Adipocyte (in vitro differentiated cells): Measurements from ENCODE around the gene CEP95.

Experiments
- DNase-seq: peaks from one replicate; pipeline ENCODE4 v3.0.0-alpha.2; 2015; ENCODE audit warnings: low read depth
- H3K27me3 ChIP-seq: replicated peaks from 2 replicates; pipeline ENCODE4 v1.7.0; 2013; ENCODE audit warnings: mild to moderate bottlenecking, low read length, moderate library complexity; ENCODE audit not compliant: control insufficient read depth, insufficient read depth
- H3K36me3 ChIP-seq: 2 replicates; pipeline ENCODE4 v1.7.0; 2013; ENCODE audit warnings: low read length, mild to moderate bottlenecking, moderate library complexity; ENCODE audit not compliant: control insufficient read depth, insufficient read depth, severe bottlenecking
- H3K4me1 ChIP-seq: 2 replicates; pipeline ENCODE4 v1.7.0; 2013; ENCODE audit warnings: mild to moderate bottlenecking, low read length, moderate library complexity; ENCODE audit not compliant: control insufficient read depth, insufficient read depth
- H3K4me3 ChIP-seq: 2 replicates; pipeline ENCODE4 v1.7.0; 2013; ENCODE audit warnings: mild to moderate bottlenecking, low read length, moderate library complexity
- H3K9ac ChIP-seq: 2 replicates; pipeline ENCODE4 v1.7.0; 2013; ENCODE audit warnings: mild to moderate bottlenecking, low read length, moderate library complexity
- H3K9me3 ChIP-seq: 2 replicates; pipeline ENCODE4 v1.7.0; 2013; ENCODE audit warnings: mild to moderate bottlenecking, low read length, moderate library complexity; ENCODE audit not compliant: control insufficient read depth

The CEP95 gene

DNA sequence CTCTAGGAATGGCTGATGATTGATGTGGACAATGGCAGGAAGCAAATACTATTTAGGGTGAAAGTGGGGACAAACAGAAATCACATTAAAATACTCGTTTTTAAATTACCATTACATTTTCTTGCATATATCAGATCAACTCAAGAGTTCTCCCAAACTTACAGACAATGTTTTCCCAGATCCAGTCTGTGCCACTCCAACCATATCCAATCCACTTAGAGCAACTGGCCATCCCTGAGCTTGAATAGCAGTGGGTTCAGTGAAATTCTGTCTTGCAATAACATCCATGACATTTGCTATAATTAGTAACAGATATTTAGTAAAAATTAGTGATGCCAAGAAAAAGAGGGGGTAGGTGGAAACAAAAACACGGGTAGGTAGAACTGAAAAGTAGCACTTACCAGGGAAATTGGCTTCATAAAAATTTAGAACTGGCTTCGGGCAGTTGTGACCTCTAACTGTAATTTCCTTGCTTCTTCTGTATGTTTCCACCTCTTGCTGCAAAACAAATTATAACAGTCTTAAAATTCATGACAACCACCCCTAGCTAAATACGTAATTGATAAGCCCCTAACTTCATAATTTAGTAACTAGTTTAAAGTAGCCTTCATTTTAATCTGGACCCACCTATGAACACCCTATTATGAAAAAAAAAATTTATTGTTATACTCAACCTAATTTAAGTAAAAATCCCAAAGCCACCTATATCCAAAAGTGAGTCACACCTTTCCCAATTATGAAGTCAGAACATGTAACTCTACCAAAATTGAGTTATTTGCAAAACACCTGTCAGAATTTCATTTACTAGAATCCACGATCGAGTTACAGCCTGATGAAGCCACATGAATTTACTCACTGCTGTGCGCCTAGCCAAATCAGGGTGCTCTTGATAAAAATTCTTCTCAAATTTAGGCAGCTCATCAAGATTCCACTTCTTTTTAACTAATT lies 2.7 kb upstream of the CEP95 start:
- Histone ChIP-seq H3K36me3 (peaks cover 61% of the 10 kb centered on the region), H3K4me1 (peaks cover 59% of the 10 kb centered on the region), H3K27me3 (no peaks in the 10 kb centered on the region), H3K4me3 (peak overlapping the region; percentile 93), H3K9me3 (no peaks in the 10 kb centered on the region), H3K9ac (peak overlapping the region; percentile 100)
- DNase-seq: peak; percentile 42

DNA sequence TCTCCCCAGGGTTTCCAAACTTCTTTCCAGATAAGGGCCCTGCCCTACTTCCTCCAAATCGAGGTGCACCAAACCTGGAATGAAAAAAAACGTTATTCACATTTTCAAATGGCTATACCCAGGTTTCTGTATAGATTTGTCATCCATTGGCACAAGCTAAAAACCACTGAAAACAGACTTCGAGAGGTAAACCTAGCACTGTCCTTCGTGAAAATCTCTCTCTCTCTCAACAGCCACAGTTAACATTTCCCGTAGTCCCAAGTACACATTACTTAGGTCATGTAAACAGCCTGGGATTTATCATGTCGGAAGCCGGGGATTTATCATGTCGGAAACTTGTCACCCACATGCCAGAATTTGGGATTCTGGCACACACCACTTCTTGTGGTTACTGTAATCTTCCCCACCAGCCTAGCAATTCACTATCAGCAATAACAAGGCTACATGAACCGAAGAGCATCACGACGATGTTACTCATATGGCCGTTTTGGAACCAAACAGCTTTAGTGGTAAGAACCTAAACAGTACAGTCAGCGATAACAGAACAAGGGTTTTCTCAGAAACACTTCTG lies 1.9 kb upstream of the CEP95 start:
- H3K27me3 ChIP-seq: no peaks in the 10 kb centered on the region
- peaks cover 58% of the 10 kb centered on the region for H3K36me3 ChIP-seq
- H3K9me3 ChIP-seq: no peaks in the 10 kb centered on the region
- DNase-seq: peak; percentile 65
- peak overlapping the region; percentile 100 for H3K9ac ChIP-seq
- peak overlapping the region; percentile 93 for H3K4me3 ChIP-seq
- H3K4me1 ChIP-seq: peaks cover 54% of the 10 kb centered on the region

- peaks cover 47% of the 10 kb centered on the region for H3K4me1 ChIP-seq
- H3K9me3 ChIP-seq: no peaks in the 10 kb centered on the region
- no peaks in the 10 kb centered on the region for H3K27me3 ChIP-seq
- DNase-seq: peak; percentile 86
- peak overlapping the region; percentile 100 for H3K9ac ChIP-seq
- peaks cover 57% of the 10 kb centered on the region for H3K36me3 ChIP-seq
- peak overlapping the region; percentile 93 for H3K4me3 ChIP-seq
Measured at GRCh38 chr17:64505340-64506200, 1.2 kb upstream of the CEP95 start.

GRCh38 chr17:64506201-64506575 lies 589 bp upstream of the CEP95 start, which contains the start of gene DDX5:
TSS of gene DDX5 (minus strand) at chr17:64506289. CDS start at chr17:64506119, 170 bp downstream.
- Histone ChIP-seq H3K9me3 (no peaks in the 10 kb centered on the region), H3K27me3 (no peaks in the 10 kb centered on the region), H3K4me3 (peak within 1 kb of the TSS; percentile 93), H3K4me1 (peaks cover 41% of the 10 kb centered on the region), H3K36me3 (peaks cover 55% of the 10 kb centered on the region), H3K9ac (peak within 1 kb of the TSS; percentile 100)
- peak; percentile 97 for DNase-seq

DNA sequence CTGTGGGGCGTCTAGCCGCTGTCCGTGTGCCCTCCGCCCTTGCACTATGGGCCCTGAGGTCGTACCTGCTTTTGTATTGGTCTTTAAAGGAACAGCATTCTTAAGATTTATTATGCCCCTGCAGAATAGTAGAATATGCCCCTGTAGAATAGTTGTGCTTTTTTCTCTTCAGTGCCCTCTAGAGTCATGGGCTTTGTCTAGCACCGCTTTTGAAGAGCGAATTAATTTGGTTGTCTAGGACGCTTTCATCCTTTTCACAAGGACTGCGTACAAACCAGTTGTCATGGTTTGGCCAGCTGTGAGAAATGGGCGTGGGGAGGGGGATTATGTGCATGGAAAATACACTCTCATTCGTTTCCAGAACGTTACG lies 621 bp downstream of the CEP95 start:
- H3K4me3 ChIP-seq: peak overlapping the region; percentile 93
- peaks cover 28% of the 10 kb centered on the region for H3K4me1 ChIP-seq
- peak overlapping the region; percentile 100 for H3K9ac ChIP-seq
- no peaks in the 10 kb centered on the region for H3K27me3 ChIP-seq
- peaks cover 55% of the 10 kb centered on the region for H3K36me3 ChIP-seq
- DNase-seq: peak; percentile 90
- H3K9me3 ChIP-seq: no peaks in the 10 kb centered on the region

DNA sequence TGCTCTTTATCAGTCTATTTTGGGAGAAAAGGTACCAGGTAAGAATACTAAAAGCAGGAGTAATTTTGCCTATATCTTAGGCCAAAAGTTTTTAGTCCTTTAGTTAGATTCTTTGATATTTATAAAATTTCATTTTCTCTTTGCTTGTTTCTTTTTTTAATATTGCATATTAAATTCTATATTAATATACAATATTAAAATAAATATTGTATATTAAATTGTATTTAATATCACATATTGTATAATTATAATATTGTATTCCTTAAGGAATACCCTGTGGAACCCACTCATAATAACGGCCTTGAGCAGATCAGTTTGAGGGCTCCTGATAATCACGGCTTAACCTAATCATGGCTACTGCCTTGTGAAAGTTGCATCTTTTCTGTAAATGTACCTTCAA lies 1.9 kb downstream of the CEP95 start:
- H3K36me3 ChIP-seq: peaks cover 55% of the 10 kb centered on the region
- H3K27me3 ChIP-seq: no peaks in the 10 kb centered on the region
- H3K9ac ChIP-seq: peak overlapping the region; percentile 100
- H3K9me3 ChIP-seq: no peaks in the 10 kb centered on the region
- peaks cover 16% of the 10 kb centered on the region for H3K4me1 ChIP-seq
- no peak for DNase-seq
- H3K4me3 ChIP-seq: peak overlapping the region; percentile 93

- H3K36me3 ChIP-seq: peaks cover 55% of the 10 kb centered on the region
- H3K4me1 ChIP-seq: peaks cover 11% of the 10 kb centered on the region
- H3K27me3 ChIP-seq: no peaks in the 10 kb centered on the region
- H3K9ac ChIP-seq: peak overlapping the region; percentile 29
- no peaks in the 10 kb centered on the region for H3K9me3 ChIP-seq
- no peak for DNase-seq
- H3K4me3 ChIP-seq: no peak overlapping the region
Measured at GRCh38 chr17:64509179-64509578, 2.4 kb downstream of the CEP95 start.

- Histone ChIP-seq H3K4me1 (peaks cover 7% of the 10 kb centered on the region), H3K36me3 (peaks cover 87% of the 10 kb centered on the region), H3K27me3 (no peaks in the 10 kb centered on the region), H3K9me3 (no peaks in the 10 kb centered on the region), H3K4me3 (no peak overlapping the region), H3K9ac (no peak overlapping the region)
- no peak for DNase-seq
Measured at GRCh38 chr17:64515419-64515818, 8.6 kb downstream of the CEP95 start.

GRCh38 chr17:64515829-64516228 lies 9.1 kb downstream of the CEP95 start:
- Histone ChIP-seq H3K27me3 (no peaks in the 10 kb centered on the region), H3K36me3 (peaks cover 87% of the 10 kb centered on the region), H3K9ac (no peak overlapping the region), H3K4me1 (peaks cover 10% of the 10 kb centered on the region), H3K4me3 (no peak overlapping the region), H3K9me3 (no peaks in the 10 kb centered on the region)
- no peak for DNase-seq

GRCh38 chr17:64519601-64520000 lies 12.8 kb downstream of the CEP95 start:
- Histone ChIP-seq H3K9me3 (no peaks in the 10 kb centered on the region), H3K27me3 (no peaks in the 10 kb centered on the region), H3K36me3 (peaks cover 90% of the 10 kb centered on the region), H3K4me3 (no peak overlapping the region), H3K4me1 (peaks cover 10% of the 10 kb centered on the region), H3K9ac (no peak overlapping the region)
- DNase-seq: no peak

- no peaks in the 10 kb centered on the region for H3K27me3 ChIP-seq
- peaks cover 90% of the 10 kb centered on the region for H3K36me3 ChIP-seq
- H3K4me3 ChIP-seq: no peak overlapping the region
- peaks cover 9% of the 10 kb centered on the region for H3K4me1 ChIP-seq
- H3K9ac ChIP-seq: no peak overlapping the region
- DNase-seq: no peak
- H3K9me3 ChIP-seq: no peaks in the 10 kb centered on the region
Measured at GRCh38 chr17:64520359-64520758, 13.6 kb downstream of the CEP95 start.
